ENCODE data around the gene MPV17. TPM values are rescaled to one million over a fixed set of nuclear protein-coding genes. Genes with fewer than 3 reads are reported as not detected.

MPV17 gene
- 109 and 120 TPM in 2 replicates for total RNA-seq

GRCh38 chr2:27322766-27323595 lies at the start of gene MPV17:
TSS of gene MPV17 (minus strand) at chr2:27323097. CDS start at chr2:27322517, 580 bp downstream.

GRCh38 chr2:27370026-27370815 lies 47.3 kb upstream of the MPV17 start, which contains the start of the genes EIF2B4 and SNX17:
TSS of gene EIF2B4 (minus strand) at chr2:27370338. CDS start at chr2:27370314, 24 bp downstream.
TSS of gene SNX17 (plus strand) at chr2:27370616. CDS start at chr2:27370744, 128 bp downstream.

GRCh38 chr2:27356382-27357181 lies 33.7 kb upstream of the MPV17 start, which contains the start of gene GTF3C2:
TSS of gene GTF3C2 (minus strand) at chr2:27356764. CDS start at chr2:27343554, 13,210 bp downstream.

GRCh38 chr2:27308359-27308881 lies 14.5 kb downstream of the MPV17 start, which contains the start of gene UCN:
TSS of gene UCN (minus strand) at chr2:27308445. CDS start at chr2:27307895, 550 bp downstream.

GRCh38 chr2:27281855-27282559 lies 40.9 kb downstream of the MPV17 start, which contains the start of gene TRIM54:
TSS of gene TRIM54 (plus strand) at chr2:27282429. CDS start at chr2:27282732, 303 bp downstream.

GRCh38 chr2:27275211-27276150 lies 47.4 kb downstream of the MPV17 start, which contains the start of gene DNAJC5G:
TSS of gene DNAJC5G (plus strand) at chr2:27275433. CDS start at chr2:27276729, 1,296 bp downstream.

GRCh38 chr2:27262379-27263286 lies 60.3 kb downstream of the MPV17 start, which contains the start of gene SLC30A3:
TSS of gene SLC30A3 (minus strand) at chr2:27263047. CDS start at chr2:27262906, 141 bp downstream.

Other genes with a start within 250 kb of the MPV17 start
- 7.2 and 11.9 TPM in 2 replicates for gene EMILIN1, start 244.5 kb downstream of the MPV17 start, total RNA-seq
- gene KHK, start 236.3 kb downstream of the MPV17 start, total RNA-seq = 2.0 TPM in 2 replicates
- 1.5 and 3.5 TPM in 2 replicates for gene CGREF1, start 204.0 kb downstream of the MPV17 start, total RNA-seq
- not detected in 2 replicates for gene ABHD1, start 199.3 kb downstream of the MPV17 start, total RNA-seq
- 46.3 and 47.0 TPM in 2 replicates for gene PREB, start 188.5 kb downstream of the MPV17 start, total RNA-seq
- gene PRR30, start 183.7 kb downstream of the MPV17 start, total RNA-seq = not detected in 2 replicates
- gene TCF23, start 174.1 kb downstream of the MPV17 start, total RNA-seq = not detected in 2 replicates
- 131 and 156 TPM in 2 replicates for gene ATRAID, start 111.1 kb downstream of the MPV17 start, total RNA-seq
- 34.3 and 65.7 TPM in 2 replicates for gene SLC5A6, start 110.8 kb downstream of the MPV17 start, total RNA-seq
- 47.2 and 60.4 TPM in 2 replicates for gene CAD, start 105.7 kb downstream of the MPV17 start, total RNA-seq
- gene SLC30A3, start 60.0 kb downstream of the MPV17 start, total RNA-seq = 2.7 and 3.4 TPM in 2 replicates
- not detected in 2 replicates for gene DNAJC5G, start 47.7 kb downstream of the MPV17 start, total RNA-seq
- gene TRIM54, start 40.7 kb downstream of the MPV17 start, total RNA-seq = 0.49 TPM in 1 of 2 replicates, not detected in the other
- not detected in 2 replicates for gene UCN, start 14.7 kb downstream of the MPV17 start, total RNA-seq
- gene GTF3C2, start 33.7 kb upstream of the MPV17 start, total RNA-seq = 37.4 and 41.5 TPM in 2 replicates
- gene EIF2B4, start 47.2 kb upstream of the MPV17 start, total RNA-seq = 37.8 and 41.3 TPM in 2 replicates
- 128 and 138 TPM in 2 replicates for gene SNX17, start 47.5 kb upstream of the MPV17 start, total RNA-seq
- gene ZNF513, start 57.6 kb upstream of the MPV17 start, total RNA-seq = 6.8 and 8.6 TPM in 2 replicates
- 121 and 134 TPM in 2 replicates for gene PPM1G, start 86.5 kb upstream of the MPV17 start, total RNA-seq
- gene NRBP1, start 105.5 kb upstream of the MPV17 start, total RNA-seq = 105 and 115 TPM in 2 replicates
- not detected in 2 replicates for gene KRTCAP3, start 119.3 kb upstream of the MPV17 start, total RNA-seq
- gene IFT172, start 166.6 kb upstream of the MPV17 start, total RNA-seq = 17.4 and 17.9 TPM in 2 replicates
- 15.9 and 20.3 TPM in 2 replicates for gene FNDC4, start 172.1 kb upstream of the MPV17 start, total RNA-seq
- gene GCKR, start 173.7 kb upstream of the MPV17 start, total RNA-seq = 0.34 and 3.7 TPM in 2 replicates

Measured in mammary microvascular endothelial cell (primary cell).